ENCODE results near the gene TTLL4.
A peak's percentile ranks its signal among the peaks of the same experiment; 100 is the strongest.

TTLL4 gene

GRCh38 chr2:218703341-218703740, 7.3 kb upstream of the TTLL4 start:
- H3K27ac ChIP-seq: no peak overlapping the region

DNA sequence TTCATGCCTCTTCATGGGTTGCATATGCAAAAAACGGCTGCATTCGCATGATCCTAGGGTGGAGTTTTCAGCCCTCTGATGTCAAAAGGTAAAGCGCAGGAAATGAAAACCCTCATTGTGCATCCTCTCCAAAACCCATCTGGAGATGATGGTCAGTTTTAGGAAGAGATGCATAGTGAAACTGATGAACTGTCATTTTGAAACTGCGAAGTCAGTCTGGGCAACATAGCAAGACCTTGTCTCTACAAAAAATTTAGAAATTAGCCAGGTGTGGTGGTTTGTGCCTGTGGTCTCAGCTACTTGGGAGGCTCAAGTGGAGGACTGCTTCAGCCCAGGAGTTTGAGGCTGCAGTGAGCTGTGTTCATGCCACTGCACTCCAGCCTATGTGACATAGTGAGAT, 2.5 kb upstream of the TTLL4 start:
- H3K27ac ChIP-seq: no peak overlapping the region
- TF ChIP-seq, protein P1, sequence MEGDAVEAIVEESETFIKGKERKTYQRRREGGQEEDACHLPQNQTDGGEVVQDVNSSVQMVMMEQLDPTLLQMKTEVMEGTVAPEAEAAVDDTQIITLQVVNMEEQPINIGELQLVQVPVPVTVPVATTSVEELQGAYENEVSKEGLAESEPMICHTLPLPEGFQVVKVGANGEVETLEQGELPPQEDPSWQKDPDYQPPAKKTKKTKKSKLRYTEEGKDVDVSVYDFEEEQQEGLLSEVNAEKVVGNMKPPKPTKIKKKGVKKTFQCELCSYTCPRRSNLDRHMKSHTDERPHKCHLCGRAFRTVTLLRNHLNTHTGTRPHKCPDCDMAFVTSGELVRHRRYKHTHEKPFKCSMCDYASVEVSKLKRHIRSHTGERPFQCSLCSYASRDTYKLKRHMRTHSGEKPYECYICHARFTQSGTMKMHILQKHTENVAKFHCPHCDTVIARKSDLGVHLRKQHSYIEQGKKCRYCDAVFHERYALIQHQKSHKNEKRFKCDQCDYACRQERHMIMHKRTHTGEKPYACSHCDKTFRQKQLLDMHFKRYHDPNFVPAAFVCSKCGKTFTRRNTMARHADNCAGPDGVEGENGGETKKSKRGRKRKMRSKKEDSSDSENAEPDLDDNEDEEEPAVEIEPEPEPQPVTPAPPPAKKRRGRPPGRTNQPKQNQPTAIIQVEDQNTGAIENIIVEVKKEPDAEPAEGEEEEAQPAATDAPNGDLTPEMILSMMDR (conservative IDR thresholded peaks at IDR 0.05): no peak

More at GRCh38 chr2:218703341-218703740, 7.3 kb upstream of the TTLL4 start:
- TF ChIP-seq, protein P1 (conservative IDR thresholded peaks at IDR 0.05): no peak

DNA sequence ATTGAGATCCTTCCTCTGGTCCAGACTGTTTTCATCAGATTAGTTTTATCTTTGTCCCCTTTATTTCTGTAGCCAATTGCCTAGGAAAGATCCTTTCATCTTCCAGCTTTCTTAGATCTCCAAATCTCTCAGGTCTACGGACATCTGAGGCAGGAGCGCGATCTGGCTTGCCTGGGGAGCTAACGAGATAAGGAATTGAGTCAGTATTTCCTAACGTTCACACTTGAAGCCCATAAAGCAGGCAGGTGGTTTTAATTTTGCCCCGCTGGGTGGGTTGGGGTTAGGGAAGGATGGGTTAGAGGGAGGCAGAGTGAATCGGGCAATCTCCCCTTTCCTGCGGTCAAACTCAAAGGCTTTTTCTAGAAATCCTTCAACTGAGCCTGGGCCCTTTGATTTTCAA, 727 bp upstream of the TTLL4 start:
- peak overlapping the region; percentile 87; the same call in 1 of the 2 replicates for H3K27ac ChIP-seq
- TF ChIP-seq, protein P1 (conservative IDR thresholded peaks at IDR 0.05): no peak

DNA sequence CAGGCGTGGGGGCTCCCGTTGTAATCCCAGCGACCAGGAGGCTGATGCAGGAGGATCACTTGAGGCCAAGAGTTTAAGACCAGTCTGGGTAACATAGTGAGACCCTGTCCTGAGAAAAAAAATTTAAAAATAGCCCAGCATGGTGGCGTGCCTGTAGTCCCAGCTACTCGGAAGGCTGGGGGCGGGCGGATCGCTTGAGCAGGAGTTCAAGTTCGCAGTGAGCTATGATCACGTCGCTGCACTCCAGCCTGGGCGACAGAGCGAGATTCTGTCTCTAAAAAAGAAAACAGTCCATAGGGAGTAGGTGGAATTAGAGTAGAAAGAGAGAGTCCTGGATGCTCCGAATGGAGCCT, 325 bp upstream of the TTLL4 start:
- TF ChIP-seq, protein P1 (conservative IDR thresholded peaks at IDR 0.05): no peak

DNA sequence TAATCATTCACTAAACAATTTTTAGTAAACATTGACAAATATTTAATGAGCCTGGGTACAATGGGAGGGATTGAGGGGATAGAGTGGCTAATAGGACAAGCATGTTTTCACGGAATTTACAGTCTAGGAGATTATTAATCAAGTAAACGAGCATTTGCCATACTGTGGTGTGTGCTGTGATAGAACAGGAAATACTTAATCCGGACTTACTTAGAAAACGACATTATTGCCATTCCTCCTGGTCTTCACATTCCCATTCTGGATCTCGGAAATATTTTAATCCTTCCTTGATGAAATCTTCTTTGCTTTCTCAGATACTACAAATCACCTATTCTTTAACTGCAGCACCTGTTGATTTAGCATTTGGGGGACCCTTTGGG, 905 bp downstream of the TTLL4 start:
- TF ChIP-seq, protein P1 (conservative IDR thresholded peaks at IDR 0.05): no peak
- peak overlapping the region; percentile 87 for H3K27ac ChIP-seq

More for the DNA sequence above, 325 bp upstream of the TTLL4 start:
- H3K27ac ChIP-seq: peak overlapping the region; percentile 87

DNA sequence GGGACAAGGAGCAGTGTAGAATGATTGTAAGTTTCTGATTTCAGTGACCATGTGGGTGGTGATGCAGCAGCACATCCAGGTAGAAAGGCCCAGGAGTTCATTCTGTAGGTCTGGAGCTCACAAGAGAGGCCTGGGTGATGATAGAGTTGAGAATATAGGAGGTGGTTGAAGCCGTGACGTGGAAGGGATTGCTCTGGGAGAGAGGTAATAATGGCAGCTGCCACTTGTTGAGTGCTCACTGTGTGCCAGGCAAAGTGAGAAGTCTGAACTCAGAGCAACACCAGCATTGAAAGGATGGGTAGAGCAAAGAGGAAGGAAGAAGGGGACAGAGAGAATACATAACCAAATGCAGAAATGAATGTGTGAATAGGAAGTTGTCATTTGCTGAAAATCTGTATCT, 3.3 kb downstream of the TTLL4 start:
- no peak overlapping the region for H3K27ac ChIP-seq
- TF ChIP-seq, protein P1 (conservative IDR thresholded peaks at IDR 0.05): no peak

- TF ChIP-seq, protein P1 (conservative IDR thresholded peaks at IDR 0.05): no peak
- H3K27ac ChIP-seq: no peak overlapping the region
Observed at GRCh38 chr2:218716070-218716469, 5.4 kb downstream of the TTLL4 start.

GRCh38 chr2:218717262-218717661, 6.6 kb downstream of the TTLL4 start:
- TF ChIP-seq, protein P1 (conservative IDR thresholded peaks at IDR 0.05): no peak
- H3K27ac ChIP-seq: no peak overlapping the region

Data from VCaP (cell line).